Peyer's patch (tissue), 4 donors: Measurements from ENCODE around the gene ABLIM2. TPM values are rescaled to one million over a fixed set of nuclear protein-coding genes. Genes with fewer than 3 reads are reported as not detected.

Experiments
- DNase-seq, 3 donors: peaks; one replicate each; pipeline ENCODE4 v3.0.0-alpha.2; 2017 to 2019
- H3K27ac ChIP-seq, 4 donors: fragments of 200-600 bp; sonication (generic); one replicate each; pipeline ENCODE4 v1.5.1; 2016 to 2019
- H3K27me3 ChIP-seq, 2 donors: fragments of 200-600 bp; sonication (generic); one replicate each; pipeline ENCODE4 v1.5.1; 2019
- H3K36me3 ChIP-seq, 3 donors: fragments of 200-600 bp; sonication (generic); one replicate each; pipeline ENCODE4 v1.5.1; 2016 to 2019
- H3K4me1 ChIP-seq, 4 donors: fragments of 200-600 bp; sonication (generic); one replicate each; pipeline ENCODE4 v1.5.1; 2016 to 2019
- H3K4me3 ChIP-seq, 4 donors: fragments of 200-600 bp; sonication (generic); 1 replicate in 3 of 4; 2 replicates in 1 of 4; pipeline ENCODE4 v1.5.1; 2016 to 2019; ENCODE audit warnings: mild to moderate bottlenecking in 1 of 4
- H3K9me3 ChIP-seq, 4 donors: fragments of 200-600 bp; sonication (generic); one replicate each; pipeline ENCODE4 v1.5.1; 2016 to 2019; ENCODE audit warnings: mild to moderate bottlenecking in 1 of 4
- CTCF ChIP-seq, 6 experiments: fragments of 450-650 bp in 4 of 6; fragments of 200-600 bp in 2 of 6; sonication (generic) in 1 of 6; IDR thresholded peaks; one replicate each; pipeline ENCODE4 v1.5.1; 2017 to 2019; ENCODE audit warnings: antibody characterized with exemption in 6 of 6, mild to moderate bottlenecking in 3 of 6, moderate library complexity in 1 of 6
- POLR2A ChIP-seq, 2 donors: fragments of 450-650 bp; IDR thresholded peaks; one replicate each; pipeline ENCODE4 v1.5.1; 2017; ENCODE audit warnings: antibody characterized with exemption in 2 of 2, mild to moderate bottlenecking in 2 of 2, moderate library complexity in 2 of 2
- total RNA-seq, 4 donors: library from RNA; depleted of rRNA; stranded (reverse); fragments of >200 nt; gene quantifications; one replicate each; pipeline ENCODE4 v1.1.0, GENCODE V29; 2016

The ABLIM2 gene
- total RNA-seq, 4 donors from 2014 or later, result 9.0 to 24.2 (median 11.7) TPM

GRCh38 chr4:8010618-8011017, 148.0 kb downstream of the ABLIM2 start:
- Histone ChIP-seq H3K27me3 (no peaks in the 10 kb centered on the region), H3K4me3 (no peak overlapping the region), H3K4me1 (peaks cover 0 to 5% (median 0%) of the 10 kb centered on the region in 4 donors), H3K27ac (no peak overlapping the region), H3K36me3 (no peaks in the 10 kb centered on the region), H3K9me3 (no peaks in the 10 kb centered on the region)
- TF ChIP-seq CTCF (IDR thresholded peaks at IDR 0.05) (no peak), POLR2A (IDR thresholded peaks at IDR 0.05) (no peak)
- no peak for DNase-seq

GRCh38 chr4:8009710-8010511, 148.7 kb downstream of the ABLIM2 start:
- no peaks in the 10 kb centered on the region for H3K9me3 ChIP-seq
- no peak overlapping the region for H3K4me3 ChIP-seq
- H3K27me3 ChIP-seq, result no peaks in the 10 kb centered on the region
- no peak for DNase-seq
- peaks cover 0 to 5% (median 0%) of the 10 kb centered on the region in 4 donors for H3K4me1 ChIP-seq
- no peaks in the 10 kb centered on the region for H3K36me3 ChIP-seq
- TF ChIP-seq CTCF (IDR thresholded peaks at IDR 0.05), result no peak
- no peak for TF ChIP-seq POLR2A (IDR thresholded peaks at IDR 0.05)
- H3K27ac ChIP-seq, result no peak overlapping the region

- H3K27me3 ChIP-seq, result no peaks in the 10 kb centered on the region
- no peak for TF ChIP-seq CTCF (IDR thresholded peaks at IDR 0.05)
- no peak for TF ChIP-seq POLR2A (IDR thresholded peaks at IDR 0.05)
Observed at GRCh38 chr4:8009097-8009496, 149.5 kb downstream of the ABLIM2 start.

GRCh38 chr4:8008391-8008790, 150.2 kb downstream of the ABLIM2 start:
- H3K4me3 ChIP-seq, result no peak overlapping the region
- no peaks in the 10 kb centered on the region for H3K9me3 ChIP-seq
- DNase-seq, result no peak
- peaks cover 0 to 5% (median 0%) of the 10 kb centered on the region in 4 donors for H3K4me1 ChIP-seq
- TF ChIP-seq CTCF (IDR thresholded peaks at IDR 0.05) (no peak), POLR2A (IDR thresholded peaks at IDR 0.05) (no peak)
- no peaks in the 10 kb centered on the region for H3K27me3 ChIP-seq
- no peaks in the 10 kb centered on the region for H3K36me3 ChIP-seq
- no peak overlapping the region for H3K27ac ChIP-seq

More at GRCh38 chr4:8009097-8009496, 149.5 kb downstream of the ABLIM2 start:
- DNase-seq, result no peak
- Histone ChIP-seq H3K4me1 (peaks cover 0 to 5% (median 0%) of the 10 kb centered on the region in 4 donors), H3K27ac (no peak overlapping the region), H3K4me3 (no peak overlapping the region), H3K9me3 (no peaks in the 10 kb centered on the region), H3K36me3 (no peaks in the 10 kb centered on the region)

- DNase-seq, result no peak
- H3K36me3 ChIP-seq, result no peaks in the 10 kb centered on the region
- no peak overlapping the region for H3K27ac ChIP-seq
- peaks cover 0 to 5% (median 0%) of the 10 kb centered on the region in 4 donors for H3K4me1 ChIP-seq
- no peaks in the 10 kb centered on the region for H3K9me3 ChIP-seq
- H3K27me3 ChIP-seq, result no peaks in the 10 kb centered on the region
- H3K4me3 ChIP-seq, result no peak overlapping the region
- TF ChIP-seq CTCF (IDR thresholded peaks at IDR 0.05) (no peak), POLR2A (IDR thresholded peaks at IDR 0.05) (no peak)
Observed at GRCh38 chr4:8007581-8007980, 151.0 kb downstream of the ABLIM2 start.
